Measurements from ENCODE around the gene NNAT. TPM values are rescaled to one million over a fixed set of nuclear protein-coding genes. Genes with fewer than 3 reads are reported as not detected.

NNAT gene
- total RNA-seq, 5 donors from 2014 or later (not counting 1 experiment from before 2014, with no cell fraction given), result 0.20 TPM; not detected in 4

DNA sequence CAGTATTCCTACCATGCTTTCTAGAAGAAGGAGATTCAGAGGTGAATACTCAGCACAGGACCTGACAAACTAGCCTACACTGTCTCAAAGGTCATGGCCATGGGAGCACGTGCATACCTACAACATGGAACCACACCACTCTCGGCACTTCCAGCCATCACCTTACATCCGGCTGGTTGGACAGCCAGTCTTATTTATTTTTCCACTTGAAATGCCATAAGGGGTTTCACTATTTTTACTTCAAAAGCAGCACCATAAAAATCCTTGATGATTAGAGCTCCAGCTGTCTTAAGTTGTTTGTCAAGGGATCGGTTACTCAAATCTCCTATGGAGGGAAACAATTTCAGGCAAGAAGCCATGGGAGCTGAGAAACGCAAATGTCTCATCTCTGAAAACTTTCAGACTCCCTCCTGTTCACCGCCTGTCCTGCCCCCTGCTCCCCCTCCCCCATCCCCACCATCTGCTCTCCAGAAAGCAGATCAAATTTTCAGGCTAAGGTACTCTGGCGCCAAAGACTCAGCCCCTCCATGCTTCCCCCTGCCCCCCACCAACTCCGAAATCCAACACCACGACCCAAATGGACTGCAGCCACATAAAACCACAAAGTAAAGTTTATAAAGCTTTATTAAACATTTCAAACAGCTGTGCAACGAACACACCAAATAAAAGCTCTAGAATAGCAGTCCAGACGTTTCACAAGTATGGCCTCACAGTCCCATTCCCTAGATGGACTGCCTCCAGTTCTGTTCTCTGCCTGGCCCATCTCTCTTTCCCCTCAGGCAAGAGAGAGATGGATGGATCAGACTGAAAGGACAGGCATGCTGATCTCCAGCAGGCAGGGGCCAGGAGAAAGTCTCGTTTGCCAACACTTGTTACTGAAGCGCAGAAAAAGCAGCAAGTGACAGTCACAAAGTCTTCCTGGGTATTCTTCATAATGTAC is 4.0 kb upstream of the NNAT start:
- no peak overlapping the region for H3K4me3 Mint-ChIP-seq
- peaks cover 42% of the 10 kb centered on the region for H3K36me3 Mint-ChIP-seq
- no peak overlapping the region for H3K27ac Mint-ChIP-seq
- Histone ChIP-seq H3K27me3 (replicated peaks in 1 of 2; ENCODE audit: control insufficient read depth in 2 of 2, extremely low read depth in 1 of 2, insufficient read depth in 2 of 2, low read length in 1 of 2) (no peaks in the 10 kb centered on the region), H3K4me3 (ENCODE audit: control insufficient read depth in 1 of 2, extremely low read depth in 1 of 2, low read length in 1 of 2) (no peak overlapping the region), H3K9me3 (no peaks in the 10 kb centered on the region), H3K36me3 (ENCODE audit: control insufficient read depth in 2 of 2, extremely low read depth in 1 of 2, insufficient read depth in 1 of 2, low read length in 1 of 2) (peaks cover 7 to 39% of the 10 kb centered on the region in 2 donors), H3K4me1 (ENCODE audit: control insufficient read depth in 1 of 2, extremely low read depth in 1 of 2, insufficient read depth in 2 of 2, low read length in 2 of 2) (peaks cover 0 to 11% of the 10 kb centered on the region in 2 experiments), H3K27ac (ENCODE audit: low read length) (no peak overlapping the region)
- H3K4me1 Mint-ChIP-seq, result peaks cover 34 to 45% (median 39%) of the 10 kb centered on the region in 3 donors
- WGBS (ENCODE audit: insufficient coverage), result 89% methylated on average over 8 of the region's 13 CpGs
- ChIA-PET CTCF (interaction anchor here in 1 of 2 donors (0.6 to 0.7 kb wide), 3 partner anchors 16 to 335 kb away, joined by 3 read pairs; no protein-coding TSS in a partner anchor), POLR2A (interaction anchor here in 1 of 2 donors (0.5 kb wide), 1 partner anchor 16 kb away, joined by 5 read pairs; no protein-coding TSS in a partner anchor)
- H3K9me3 Mint-ChIP-seq, result no peaks in the 10 kb centered on the region
- DNase-seq (no peak), ATAC-seq (replicated peaks in 1 of 4) (no peak)
- no peaks in the 10 kb centered on the region for H3K27me3 Mint-ChIP-seq

DNA sequence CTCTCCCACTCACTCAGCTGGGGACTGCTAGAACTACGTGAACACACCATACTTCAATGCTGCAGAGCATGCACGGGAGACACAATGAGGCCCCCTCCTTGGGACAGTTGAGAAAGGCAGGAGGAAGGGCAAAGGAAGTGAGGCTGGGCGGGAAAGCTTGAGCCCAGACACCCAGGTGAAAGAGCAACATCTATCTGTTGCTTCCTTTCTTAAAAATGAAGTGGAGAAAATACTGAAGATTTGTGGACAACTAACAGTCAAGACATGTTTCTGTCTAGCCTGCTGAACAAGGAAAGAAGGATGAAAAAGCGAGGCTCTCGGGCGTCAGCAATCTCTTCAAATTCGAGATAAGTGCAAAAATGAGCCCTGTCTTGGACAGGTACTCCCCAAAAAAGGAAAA is 3.0 kb upstream of the NNAT start:
- CTCF ChIA-PET, result no interaction called here
- 93% methylated on average over 5 of the region's 7 CpGs for WGBS (ENCODE audit: insufficient coverage)
- peaks cover 40% of the 10 kb centered on the region for H3K36me3 Mint-ChIP-seq

DNA sequence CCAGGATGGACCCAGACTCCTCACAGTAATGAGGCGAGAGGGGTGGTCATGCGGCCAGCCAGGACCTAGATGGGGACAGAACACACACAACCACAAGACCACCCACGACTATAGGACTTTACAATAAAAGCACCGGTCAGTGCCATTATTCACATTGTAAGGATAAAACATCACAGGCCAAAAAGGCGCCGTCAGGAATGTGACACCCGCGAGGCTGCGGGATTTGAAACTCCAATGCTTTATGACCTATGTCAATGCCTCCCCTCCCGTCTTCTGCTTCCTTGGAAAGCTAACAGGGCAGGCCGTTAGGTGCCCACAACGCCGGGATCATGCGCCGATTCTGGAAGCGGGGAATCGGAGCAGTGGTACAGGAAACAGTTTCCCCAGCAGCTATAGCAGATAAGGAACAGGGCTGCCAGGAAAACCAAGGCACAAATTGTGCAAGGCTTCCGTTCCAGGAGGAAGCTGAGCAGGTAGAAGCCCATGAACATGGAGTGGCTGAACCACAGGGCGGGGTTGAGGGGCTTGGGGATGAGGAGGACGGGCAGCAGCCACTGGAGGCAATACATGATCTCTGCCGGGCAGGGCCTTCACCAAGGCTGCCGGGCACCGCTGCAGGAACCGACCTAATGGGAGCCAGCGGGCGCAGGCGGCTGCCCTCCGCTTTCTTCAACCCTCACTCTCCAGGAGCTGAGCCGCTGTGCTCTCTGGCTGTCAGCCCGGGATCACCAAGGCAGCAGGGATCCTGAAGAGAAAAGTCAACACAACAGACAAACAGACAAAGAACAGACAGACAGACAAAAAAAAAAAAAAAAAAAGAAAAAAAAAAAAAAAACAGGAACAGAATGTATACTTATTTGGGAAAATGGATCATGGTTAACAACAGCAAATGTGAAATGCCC is 2.2 kb upstream of the NNAT start:
- Histone ChIP-seq H3K27me3 (replicated peaks in 1 of 2; ENCODE audit: control insufficient read depth in 2 of 2, extremely low read depth in 1 of 2, insufficient read depth in 2 of 2, low read length in 1 of 2) (no peaks in the 10 kb centered on the region), H3K27ac (ENCODE audit: low read length) (no peak overlapping the region), H3K9me3 (no peaks in the 10 kb centered on the region), H3K36me3 (ENCODE audit: control insufficient read depth in 2 of 2, extremely low read depth in 1 of 2, insufficient read depth in 1 of 2, low read length in 1 of 2) (peaks cover 7 to 35% of the 10 kb centered on the region in 2 donors), H3K4me1 (ENCODE audit: control insufficient read depth in 1 of 2, extremely low read depth in 1 of 2, insufficient read depth in 2 of 2, low read length in 2 of 2) (peaks cover 0 to 11% of the 10 kb centered on the region in 2 experiments), H3K4me3 (ENCODE audit: control insufficient read depth in 1 of 2, extremely low read depth in 1 of 2, low read length in 1 of 2) (no peak overlapping the region)
- H3K9me3 Mint-ChIP-seq, result no peaks in the 10 kb centered on the region
- ChIA-PET CTCF (interaction anchor here in 1 of 2 donors (0.7 kb wide), 1 partner anchor 118 kb away, joined by 7 read pairs; no protein-coding TSS in a partner anchor), POLR2A (no interaction called here)
- no peak overlapping the region for H3K27ac Mint-ChIP-seq
- no peaks in the 10 kb centered on the region for H3K27me3 Mint-ChIP-seq
- WGBS (ENCODE audit: insufficient coverage), result 94% methylated on average over 24 of the region's 30 CpGs
- no peak for DNase-seq
- ATAC-seq (replicated peaks in 1 of 4), result no peak
- no peak overlapping the region for H3K4me3 Mint-ChIP-seq
- peaks cover 41 to 59% (median 43%) of the 10 kb centered on the region in 3 donors for H3K4me1 Mint-ChIP-seq
- peaks cover 44% of the 10 kb centered on the region for H3K36me3 Mint-ChIP-seq

More for the DNA sequence above, 3.0 kb upstream of the NNAT start:
- Histone ChIP-seq H3K27ac (ENCODE audit: low read length) (no peak overlapping the region), H3K4me1 (ENCODE audit: control insufficient read depth in 1 of 2, extremely low read depth in 1 of 2, insufficient read depth in 2 of 2, low read length in 2 of 2) (peaks cover 0 to 11% of the 10 kb centered on the region in 2 experiments), H3K36me3 (ENCODE audit: control insufficient read depth in 2 of 2, extremely low read depth in 1 of 2, insufficient read depth in 1 of 2, low read length in 1 of 2) (peaks cover 7 to 38% of the 10 kb centered on the region in 2 donors), H3K9me3 (no peaks in the 10 kb centered on the region), H3K27me3 (replicated peaks in 1 of 2; ENCODE audit: control insufficient read depth in 2 of 2, extremely low read depth in 1 of 2, insufficient read depth in 2 of 2, low read length in 1 of 2) (no peaks in the 10 kb centered on the region), H3K4me3 (ENCODE audit: control insufficient read depth in 1 of 2, extremely low read depth in 1 of 2, low read length in 1 of 2) (no peak overlapping the region)
- Mint-ChIP-seq H3K9me3 (no peaks in the 10 kb centered on the region), H3K27me3 (no peaks in the 10 kb centered on the region), H3K4me1 (peaks cover 34 to 51% (median 37%) of the 10 kb centered on the region in 3 donors), H3K27ac (no peak overlapping the region), H3K4me3 (no peak overlapping the region)
- DNase-seq (no peak), ATAC-seq (replicated peaks in 1 of 4) (no peak)
- POLR2A ChIA-PET, result no interaction called here

DNA sequence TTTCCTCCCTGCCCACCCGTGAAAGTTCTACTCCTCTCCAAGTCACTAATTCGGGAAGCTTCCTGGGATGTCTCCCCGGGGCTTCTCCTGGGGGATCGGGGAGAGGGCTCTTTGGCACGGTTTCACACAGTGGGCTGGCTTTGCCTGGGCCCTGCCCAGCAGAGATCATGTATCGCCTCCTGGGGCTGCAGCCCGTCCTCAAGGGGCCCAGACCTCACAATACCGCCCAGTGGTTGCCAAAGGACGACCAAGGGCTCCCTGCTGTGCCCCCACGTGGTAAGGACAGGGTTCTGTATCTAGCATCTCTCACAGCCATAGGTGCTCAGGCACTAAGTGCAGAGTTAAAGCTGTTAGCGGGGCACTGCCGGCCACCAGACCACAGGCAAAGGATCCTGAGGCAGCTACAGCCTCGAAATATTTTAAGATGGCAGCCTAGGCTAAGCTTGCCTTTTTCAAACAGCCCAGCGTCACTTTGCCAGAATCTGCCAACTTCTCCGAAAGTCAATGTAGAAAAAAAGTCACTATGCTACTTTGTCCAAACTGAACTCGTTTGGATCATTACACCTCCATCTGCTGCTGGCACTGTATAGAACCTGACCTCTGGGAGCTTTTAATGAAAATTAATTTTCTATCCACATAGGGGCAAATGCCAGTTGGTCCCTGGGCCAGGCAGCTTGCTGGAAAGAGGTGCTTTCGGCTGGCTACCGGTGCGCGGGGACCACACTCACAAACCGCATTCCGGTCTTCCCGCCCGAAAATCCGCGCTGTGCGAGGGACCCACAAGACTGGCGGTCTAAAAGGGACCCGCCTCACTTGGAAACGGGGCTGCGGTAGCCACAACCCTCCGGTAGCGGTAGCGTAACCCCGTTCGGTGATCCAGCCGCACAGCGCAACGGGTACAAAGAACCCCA is 1.3 kb upstream of the NNAT start:
- H3K27me3 ChIP-seq (replicated peaks in 1 of 2; ENCODE audit: control insufficient read depth in 2 of 2, extremely low read depth in 1 of 2, insufficient read depth in 2 of 2, low read length in 1 of 2), result no peaks in the 10 kb centered on the region
- peaks cover 40% of the 10 kb centered on the region for H3K36me3 Mint-ChIP-seq
- H3K27me3 Mint-ChIP-seq, result no peaks in the 10 kb centered on the region
- H3K36me3 ChIP-seq (ENCODE audit: control insufficient read depth in 2 of 2, extremely low read depth in 1 of 2, insufficient read depth in 1 of 2, low read length in 1 of 2), result peaks cover 7 to 27% of the 10 kb centered on the region in 2 donors
- ChIA-PET POLR2A (no interaction called here), CTCF (interaction anchor here in 1 of 2 donors (0.7 kb wide), 1 partner anchor 119 kb away, joined by 7 read pairs; no protein-coding TSS in a partner anchor)
- H3K4me3 ChIP-seq (ENCODE audit: control insufficient read depth in 1 of 2, extremely low read depth in 1 of 2, low read length in 1 of 2), result no peak overlapping the region
- 90% methylated on average over 33 of the region's 39 CpGs for WGBS (ENCODE audit: insufficient coverage)
- peaks cover 46 to 68% (median 48%) of the 10 kb centered on the region in 3 donors for H3K4me1 Mint-ChIP-seq
- no peaks in the 10 kb centered on the region for H3K9me3 Mint-ChIP-seq
- DNase-seq (no peak), ATAC-seq (replicated peaks in 1 of 4) (no peak)
- H3K9me3 ChIP-seq, result no peaks in the 10 kb centered on the region
- H3K27ac ChIP-seq (ENCODE audit: low read length), result no peak overlapping the region
- H3K4me1 ChIP-seq (ENCODE audit: control insufficient read depth in 1 of 2, extremely low read depth in 1 of 2, insufficient read depth in 2 of 2, low read length in 2 of 2), result peaks cover 0 to 20% of the 10 kb centered on the region in 2 experiments
- peak overlapping the region in 2 of 3 donors; percentile 65 to 66 for H3K4me3 Mint-ChIP-seq
- no peak overlapping the region for H3K27ac Mint-ChIP-seq

DNA sequence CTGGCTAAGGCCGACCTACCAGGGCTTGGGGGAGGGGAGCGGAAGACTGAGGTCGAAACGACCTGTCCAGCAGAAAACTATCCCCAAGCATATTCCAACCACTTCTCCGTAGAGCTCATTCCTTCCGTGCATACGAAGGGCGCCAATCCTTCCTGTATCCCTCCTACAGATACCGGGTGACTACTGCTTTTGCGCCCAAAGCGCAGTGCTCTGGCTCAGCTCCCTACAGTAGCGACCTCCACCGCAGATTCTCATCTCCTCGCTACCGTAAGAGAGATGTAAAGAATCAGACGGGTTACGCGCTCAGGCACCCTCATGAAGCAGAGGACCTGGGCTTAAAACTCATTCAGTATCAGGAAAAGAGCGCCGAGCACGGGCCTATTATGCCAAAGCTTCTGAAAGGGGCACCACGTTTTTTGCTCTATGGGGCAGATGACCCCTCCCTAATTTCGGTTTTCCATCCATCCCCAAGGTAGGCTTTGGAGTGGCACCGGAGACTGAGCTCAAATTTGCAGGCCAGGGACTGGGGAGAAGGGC is 563 bp upstream of the NNAT start:
- Mint-ChIP-seq H3K4me3 (peak overlapping the region; percentile 9 to 66 (median 65)), H3K36me3 (peaks cover 33% of the 10 kb centered on the region), H3K4me1 (peaks cover 52 to 71% (median 55%) of the 10 kb centered on the region in 3 donors), H3K27me3 (no peaks in the 10 kb centered on the region), H3K27ac (no peak overlapping the region), H3K9me3 (no peaks in the 10 kb centered on the region)
- no peak for DNase-seq
- H3K4me1 ChIP-seq (ENCODE audit: control insufficient read depth in 1 of 2, extremely low read depth in 1 of 2, insufficient read depth in 2 of 2, low read length in 2 of 2), result peaks cover 5 to 27% of the 10 kb centered on the region in 2 experiments
- H3K4me3 ChIP-seq (ENCODE audit: control insufficient read depth in 1 of 2, extremely low read depth in 1 of 2, low read length in 1 of 2), result peak overlapping the region in 1 of 2 donors; percentile 25
- H3K27ac ChIP-seq (ENCODE audit: low read length), result no peak overlapping the region
- peak in 1 of 4 experiments; percentile 32 for ATAC-seq (replicated peaks in 1 of 4)
- no peaks in the 10 kb centered on the region for H3K9me3 ChIP-seq
- POLR2A ChIA-PET, result no interaction called here
- CTCF ChIA-PET, result no interaction called here
- H3K27me3 ChIP-seq (replicated peaks in 1 of 2; ENCODE audit: control insufficient read depth in 2 of 2, extremely low read depth in 1 of 2, insufficient read depth in 2 of 2, low read length in 1 of 2), result no peaks in the 10 kb centered on the region
- H3K36me3 ChIP-seq (ENCODE audit: control insufficient read depth in 2 of 2, extremely low read depth in 1 of 2, insufficient read depth in 1 of 2, low read length in 1 of 2), result peaks cover 7 to 21% of the 10 kb centered on the region in 2 donors
- WGBS (ENCODE audit: insufficient coverage), result 78% methylated on average over 20 of the region's 24 CpGs
